Lower lobe of right lung (tissue), 2 donors: ENCODE measurements around the gene SWT1. TPM values are rescaled to one million over a fixed set of nuclear protein-coding genes. Genes with fewer than 3 reads are reported as not detected.
A peak's percentile ranks its signal among the peaks of the same experiment; 100 is the strongest.
"Not testable (repeated sequence)": the region's sequence is repeated elsewhere in the genome, so short reads cannot be mapped to it uniquely, and the experiment has no call there.

Experiments
- ATAC-seq, 2 donors: fragments of 200-7000 bp; cut with Tn5 transposase; one replicate each; pipeline ENCODE4 v1.9.1; 2020 to 2022; ENCODE audit warnings: mild to moderate bottlenecking in 2 of 2, moderate library complexity in 2 of 2
- DNase-seq: peaks from one replicate; pipeline ENCODE4 v3.0.0-alpha.2; 2020
- H3K27ac ChIP-seq: fragments of 200-600 bp; one replicate; pipeline ENCODE4 v1.8.0; 2022
- H3K27me3 ChIP-seq: fragments of 200-600 bp; one replicate; pipeline ENCODE4 v1.8.0; 2022; ENCODE audit warnings: low read depth
- H3K36me3 ChIP-seq: fragments of 200-600 bp; one replicate; pipeline ENCODE4 v1.8.0; 2022; ENCODE audit warnings: mild to moderate bottlenecking
- H3K4me1 ChIP-seq: fragments of 200-600 bp; one replicate; pipeline ENCODE4 v1.8.0; 2022
- H3K4me3 ChIP-seq: fragments of 200-600 bp; one replicate; pipeline ENCODE4 v1.8.0; 2022; ENCODE audit warnings: mild to moderate bottlenecking
- H3K9me3 ChIP-seq: fragments of 200-600 bp; one replicate; pipeline ENCODE4 v1.8.0; 2022
- intact Hi-C: fragments of 100-400 bp; cut with DNase I; formaldehyde crosslinking; loops from one replicate; pipeline ENCODE4 v1.11.0; 2022
- total RNA-seq: library from RNA; stranded (reverse); fragmentation: NEBNext Ultra II Directional; extraction: Animal tissue kit (Norgen Biotek cat#: 25700); gene quantifications from one replicate; pipeline ENCODE4 v1.2.1, GENCODE V29; 2021
- TF ChIP-seq, protein P1 (sequence below): fragments of 200-600 bp; IDR thresholded peaks from one replicate; pipeline ENCODE4 v1.8.0; 2022; ENCODE audit warnings: antibody characterized with exemption, mild to moderate bottlenecking
- donor health status: DM: no; HTN: yes; CAD: no; lungs with severe emphysema.

The SWT1 gene
- total RNA-seq, 1 donor from 2014 or later, result 7.4 TPM

DNA sequence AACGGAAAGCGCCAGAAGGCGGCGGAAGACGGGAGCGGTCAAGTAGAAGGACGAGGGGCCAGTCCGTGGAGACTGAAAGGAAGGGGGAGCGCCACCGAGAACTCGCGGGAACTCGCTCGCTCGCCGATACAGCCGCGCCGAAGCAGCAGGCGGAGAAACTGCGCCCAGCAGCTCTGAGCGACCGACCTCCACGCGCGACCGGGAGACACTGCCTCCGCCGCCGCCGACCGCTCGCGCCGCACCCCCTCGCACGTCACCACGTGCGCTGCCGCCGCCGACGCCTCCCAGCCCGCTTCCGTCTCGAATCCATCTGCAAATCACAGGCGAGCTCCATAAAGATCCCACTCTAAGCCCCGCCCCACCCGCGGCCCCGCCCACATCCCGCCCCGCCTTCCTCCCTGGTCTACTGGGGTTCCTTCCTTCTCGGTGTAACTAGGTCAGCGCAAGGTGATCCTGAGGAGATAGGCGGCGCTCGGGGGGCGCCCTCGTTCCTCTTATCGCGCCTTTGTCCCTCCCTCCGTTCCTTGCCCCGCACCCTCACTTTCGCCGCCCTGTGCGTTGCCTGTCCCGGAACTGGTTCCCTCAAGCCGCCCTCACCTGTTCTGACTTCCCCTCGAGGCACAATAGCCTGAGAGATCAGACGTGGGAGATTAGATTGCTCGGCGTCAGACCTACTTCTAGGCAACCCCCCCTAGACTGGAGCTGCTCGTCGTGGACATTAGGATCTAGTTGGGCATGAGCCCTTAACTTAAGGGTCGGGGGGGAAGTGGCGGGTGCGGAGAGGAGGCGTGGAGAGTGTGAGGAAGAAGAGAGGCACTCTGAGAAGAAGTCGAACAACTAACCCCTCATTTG is 160.3 kb downstream of the SWT1 start, which contains the start of gene IVNS1ABP:
Gene IVNS1ABP (minus strand): TSS at position 210 of the 852 bp plus-strand sequence. CDS start 7,750 bp downstream, outside the sequence.
- Histone ChIP-seq H3K27me3 (no peaks in the 10 kb centered on the region), H3K27ac (peak within 1 kb of the TSS; percentile 94), H3K36me3 (no peaks in the 10 kb centered on the region), H3K9me3 (no peaks in the 10 kb centered on the region), H3K4me3 (peak within 1 kb of the TSS; percentile 78), H3K4me1 (peaks cover 46% of the 10 kb centered on the region)
- intact Hi-C loops, result no loop called here
- ATAC-seq, result peak; percentile 93 to 94
- DNase-seq, result peak; percentile 97
- TF ChIP-seq, protein P1, sequence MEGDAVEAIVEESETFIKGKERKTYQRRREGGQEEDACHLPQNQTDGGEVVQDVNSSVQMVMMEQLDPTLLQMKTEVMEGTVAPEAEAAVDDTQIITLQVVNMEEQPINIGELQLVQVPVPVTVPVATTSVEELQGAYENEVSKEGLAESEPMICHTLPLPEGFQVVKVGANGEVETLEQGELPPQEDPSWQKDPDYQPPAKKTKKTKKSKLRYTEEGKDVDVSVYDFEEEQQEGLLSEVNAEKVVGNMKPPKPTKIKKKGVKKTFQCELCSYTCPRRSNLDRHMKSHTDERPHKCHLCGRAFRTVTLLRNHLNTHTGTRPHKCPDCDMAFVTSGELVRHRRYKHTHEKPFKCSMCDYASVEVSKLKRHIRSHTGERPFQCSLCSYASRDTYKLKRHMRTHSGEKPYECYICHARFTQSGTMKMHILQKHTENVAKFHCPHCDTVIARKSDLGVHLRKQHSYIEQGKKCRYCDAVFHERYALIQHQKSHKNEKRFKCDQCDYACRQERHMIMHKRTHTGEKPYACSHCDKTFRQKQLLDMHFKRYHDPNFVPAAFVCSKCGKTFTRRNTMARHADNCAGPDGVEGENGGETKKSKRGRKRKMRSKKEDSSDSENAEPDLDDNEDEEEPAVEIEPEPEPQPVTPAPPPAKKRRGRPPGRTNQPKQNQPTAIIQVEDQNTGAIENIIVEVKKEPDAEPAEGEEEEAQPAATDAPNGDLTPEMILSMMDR, result peak; percentile 24

DNA sequence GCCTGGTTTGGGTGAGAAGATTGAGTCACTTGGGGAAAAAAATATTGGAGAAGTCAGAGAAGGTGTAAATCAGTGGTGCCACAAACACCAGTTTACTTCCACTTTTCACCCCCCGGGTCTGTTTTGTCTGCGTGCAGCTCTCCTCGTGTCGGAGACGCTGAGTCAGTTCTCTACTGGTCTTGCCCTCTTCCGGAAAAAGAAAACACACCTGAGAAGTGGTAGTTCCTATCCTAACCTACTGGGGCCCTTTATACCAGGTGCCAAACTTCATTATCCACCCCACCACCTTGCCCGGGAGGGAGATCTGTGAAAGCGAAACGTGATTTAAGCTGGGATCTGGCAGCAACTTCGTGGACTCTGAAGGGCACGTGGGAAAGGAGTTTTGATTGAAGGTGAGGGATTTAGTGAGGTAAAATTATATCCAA is 160.9 kb downstream of the SWT1 start:
- Histone ChIP-seq H3K36me3 (no peaks in the 10 kb centered on the region), H3K27ac (peak overlapping the region; percentile 94), H3K27me3 (no peaks in the 10 kb centered on the region), H3K9me3 (no peaks in the 10 kb centered on the region), H3K4me3 (peak overlapping the region; percentile 78), H3K4me1 (peaks cover 41% of the 10 kb centered on the region)
- DNase-seq (no peak), ATAC-seq (peak; percentile 31 to 46)
- intact Hi-C loops, result no loop called here
- TF ChIP-seq, protein P1, result no peak

DNA sequence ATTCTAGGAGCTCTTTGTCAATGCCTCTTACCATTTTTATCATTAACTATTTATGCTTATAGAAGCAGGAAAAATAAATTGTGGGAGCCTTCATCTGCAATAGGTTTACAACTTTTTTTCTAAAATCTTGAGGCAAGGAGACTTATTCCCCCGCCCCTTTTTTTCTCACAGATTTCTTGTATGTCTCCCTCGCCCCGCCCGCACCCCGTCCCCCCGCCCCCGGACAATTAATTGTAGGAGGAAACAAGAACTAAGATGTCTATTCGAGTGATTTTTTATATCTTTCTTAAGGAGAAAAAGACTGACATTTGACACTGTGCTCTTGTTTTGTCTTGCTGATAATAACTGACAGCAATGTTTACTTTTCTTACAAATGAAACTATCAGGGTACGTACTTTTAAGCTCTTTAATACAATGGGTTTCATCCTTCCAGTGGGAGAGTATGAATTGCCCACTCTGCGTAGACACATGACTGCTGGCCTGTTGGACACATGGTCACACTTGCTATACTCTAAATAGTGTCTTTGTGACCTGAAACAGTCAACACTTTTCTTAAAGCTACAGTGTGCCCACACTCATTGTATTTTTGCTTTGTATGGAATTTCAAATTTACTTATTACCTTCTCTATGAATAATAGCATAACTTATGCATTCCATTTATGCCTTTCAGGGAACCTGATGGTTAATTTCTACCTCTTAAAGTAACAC is 161.6 kb downstream of the SWT1 start:
- Histone ChIP-seq H3K27ac (peak overlapping the region; percentile 94), H3K9me3 (no peaks in the 10 kb centered on the region), H3K36me3 (no peaks in the 10 kb centered on the region), H3K4me1 (peaks cover 34% of the 10 kb centered on the region), H3K4me3 (no peak overlapping the region), H3K27me3 (no peaks in the 10 kb centered on the region)
- no peak for ATAC-seq
- TF ChIP-seq, protein P1, result no peak
- no peak for DNase-seq
- intact Hi-C loops, result no loop called here

DNA sequence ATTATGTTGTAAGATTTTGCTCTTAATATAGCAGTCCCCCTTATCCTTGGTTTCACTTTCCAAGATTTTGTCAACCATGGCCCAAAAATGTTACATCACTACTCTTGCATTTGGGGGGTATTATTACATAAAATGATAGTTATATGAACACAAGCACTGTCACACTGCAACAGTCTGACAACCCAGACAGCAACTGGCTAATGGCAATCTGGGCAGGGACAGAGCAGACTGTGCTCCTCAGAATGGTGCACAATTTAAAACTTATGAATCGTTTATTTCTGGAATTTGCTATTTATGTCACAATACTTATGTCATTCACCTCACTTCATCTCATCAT is 162.1 kb downstream of the SWT1 start:
- Histone ChIP-seq H3K4me3 (no peak overlapping the region), H3K36me3 (no peaks in the 10 kb centered on the region), H3K9me3 (no peaks in the 10 kb centered on the region), H3K4me1 (peaks cover 29% of the 10 kb centered on the region), H3K27ac (no peak overlapping the region), H3K27me3 (no peaks in the 10 kb centered on the region)
- intact Hi-C loops, result no loop called here
- TF ChIP-seq, protein P1, result no peak
- no peak for DNase-seq
- ATAC-seq, result no peak

DNA sequence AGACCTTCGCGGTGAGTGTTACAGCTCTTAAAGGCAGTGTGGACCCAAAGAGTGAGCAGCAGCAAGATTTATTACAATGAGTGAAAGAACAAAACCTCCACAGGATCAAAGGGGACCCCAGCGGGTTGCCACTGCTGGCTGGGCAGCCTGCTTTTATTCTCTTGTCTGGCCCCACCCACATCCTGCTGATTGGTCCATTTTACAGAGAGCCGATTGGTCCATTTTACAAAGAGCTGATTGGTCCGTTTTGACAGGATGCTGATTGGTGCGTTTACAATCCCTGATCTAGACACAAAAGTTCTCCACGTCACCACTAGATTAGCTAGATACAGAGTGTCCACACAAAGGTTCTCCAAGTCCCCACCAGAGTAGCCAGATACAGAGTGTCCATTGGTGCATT is 164.1 kb downstream of the SWT1 start:
- ATAC-seq, H3K36me3 ChIP-seq, H3K4me3 ChIP-seq, H3K9me3 ChIP-seq, H3K27ac ChIP-seq, DNase-seq, intact Hi-C loops, H3K27me3 ChIP-seq: not testable (repeated sequence)
- peaks cover 14% of the 10 kb centered on the region for H3K4me1 ChIP-seq

DNA sequence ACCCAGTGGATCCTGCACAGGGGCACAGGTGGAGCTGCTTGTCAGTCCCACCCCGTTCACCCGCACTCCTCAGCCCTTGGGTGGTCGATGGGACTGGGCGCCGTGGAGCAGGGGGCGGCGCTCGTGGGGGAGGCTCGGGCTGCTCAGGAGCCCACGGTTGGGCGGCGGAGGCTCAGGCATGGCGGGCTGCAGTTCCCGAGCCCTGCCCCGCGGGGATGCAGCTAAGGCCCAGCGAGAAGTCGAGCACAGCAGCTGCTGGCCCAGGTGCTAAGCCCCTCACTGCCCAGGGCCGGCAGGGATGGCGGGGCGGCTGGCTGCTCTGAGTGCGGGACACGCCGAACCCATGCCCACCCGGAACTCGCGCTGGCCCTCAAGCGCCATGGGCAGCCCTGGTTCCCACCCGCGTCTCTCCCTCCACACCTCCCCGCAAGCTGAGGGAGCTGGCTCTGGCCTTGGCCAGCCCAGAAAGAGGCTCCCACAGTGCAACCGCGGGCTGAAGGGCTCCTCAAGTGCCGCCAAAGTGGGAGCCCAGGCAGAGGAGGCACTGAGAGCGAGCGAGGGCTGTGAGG is 164.8 kb downstream of the SWT1 start:
- H3K27me3 ChIP-seq, H3K9me3 ChIP-seq, H3K27ac ChIP-seq, intact Hi-C loops, ATAC-seq, H3K36me3 ChIP-seq, H3K4me3 ChIP-seq, DNase-seq: not testable (repeated sequence)
- peaks cover 14% of the 10 kb centered on the region for H3K4me1 ChIP-seq
